HG02840 (cell line): ENCODE data around the gene ZDHHC20.

ENCODE experiments used
- ATAC-seq: cut with Tn5 transposase; IDR thresholded peaks from one replicate; pipeline ENCODE4 v1.9.1; 2021; ENCODE audit warnings: mild to moderate bottlenecking, moderate library complexity, moderate number of reproducible peaks; ENCODE audit not compliant: unreplicated experiment, low FRiP score

Gene ZDHHC20

DNA sequence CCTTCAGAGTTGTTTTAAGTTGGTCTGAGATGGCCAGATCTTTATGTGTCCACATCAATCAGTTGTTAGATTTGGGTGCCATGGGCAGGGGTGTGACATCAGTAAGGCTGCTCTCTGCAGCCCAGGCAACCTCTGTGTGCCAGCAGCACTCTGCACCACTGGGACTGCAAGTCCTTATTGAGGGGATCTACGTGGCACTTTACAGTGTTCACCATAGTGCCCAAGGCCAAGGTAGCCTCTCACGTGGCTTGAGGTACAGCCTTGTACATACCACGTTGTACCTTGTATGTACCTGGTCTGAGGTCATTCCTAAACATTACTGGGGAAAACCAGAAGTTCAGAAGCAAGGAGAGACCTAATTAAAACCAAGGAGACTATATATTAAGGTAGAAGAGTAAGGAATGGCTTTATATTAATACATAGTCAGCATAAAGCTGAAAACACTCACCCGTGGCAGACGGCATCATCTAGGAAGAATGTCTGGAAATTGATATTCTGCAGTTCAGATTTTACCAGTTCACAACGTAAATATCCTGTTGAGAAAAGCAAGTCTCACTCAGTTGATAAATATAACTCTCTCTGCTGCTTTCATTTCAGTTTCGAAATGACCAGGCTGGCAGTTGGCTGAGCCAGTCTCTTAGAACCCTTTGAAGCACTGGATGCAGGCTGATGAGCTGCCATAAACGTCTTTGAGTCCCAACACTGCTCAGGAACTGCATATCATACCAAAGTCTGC lies 128.8 kb downstream of the ZDHHC20 start:
- ATAC-seq: peak; percentile 62

- no peak for ATAC-seq
These were observed 130.1 kb downstream of the ZDHHC20 start for GRCh38 chr13:21328836-21329477.

DNA sequence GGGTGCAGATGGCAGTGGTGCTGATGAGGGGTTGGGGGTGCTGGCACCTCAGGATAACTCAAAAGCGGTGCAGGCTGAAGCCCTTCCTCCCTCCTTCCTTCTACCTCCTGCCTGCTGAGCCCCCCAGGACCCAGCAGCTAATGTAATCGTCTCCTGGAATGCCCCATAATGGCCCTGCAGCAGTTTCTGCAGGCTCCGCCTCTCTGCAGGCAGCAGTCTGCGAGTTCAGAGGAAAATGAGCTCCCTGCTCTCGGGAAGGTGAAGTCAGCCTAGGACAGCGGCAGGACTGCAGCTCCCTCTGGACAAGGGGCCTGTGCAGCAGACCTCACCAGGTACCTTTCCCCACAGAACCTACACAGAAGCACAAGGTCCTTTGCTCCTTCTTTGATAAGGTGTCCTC lies 130.9 kb downstream of the ZDHHC20 start:
- no peak for ATAC-seq

DNA sequence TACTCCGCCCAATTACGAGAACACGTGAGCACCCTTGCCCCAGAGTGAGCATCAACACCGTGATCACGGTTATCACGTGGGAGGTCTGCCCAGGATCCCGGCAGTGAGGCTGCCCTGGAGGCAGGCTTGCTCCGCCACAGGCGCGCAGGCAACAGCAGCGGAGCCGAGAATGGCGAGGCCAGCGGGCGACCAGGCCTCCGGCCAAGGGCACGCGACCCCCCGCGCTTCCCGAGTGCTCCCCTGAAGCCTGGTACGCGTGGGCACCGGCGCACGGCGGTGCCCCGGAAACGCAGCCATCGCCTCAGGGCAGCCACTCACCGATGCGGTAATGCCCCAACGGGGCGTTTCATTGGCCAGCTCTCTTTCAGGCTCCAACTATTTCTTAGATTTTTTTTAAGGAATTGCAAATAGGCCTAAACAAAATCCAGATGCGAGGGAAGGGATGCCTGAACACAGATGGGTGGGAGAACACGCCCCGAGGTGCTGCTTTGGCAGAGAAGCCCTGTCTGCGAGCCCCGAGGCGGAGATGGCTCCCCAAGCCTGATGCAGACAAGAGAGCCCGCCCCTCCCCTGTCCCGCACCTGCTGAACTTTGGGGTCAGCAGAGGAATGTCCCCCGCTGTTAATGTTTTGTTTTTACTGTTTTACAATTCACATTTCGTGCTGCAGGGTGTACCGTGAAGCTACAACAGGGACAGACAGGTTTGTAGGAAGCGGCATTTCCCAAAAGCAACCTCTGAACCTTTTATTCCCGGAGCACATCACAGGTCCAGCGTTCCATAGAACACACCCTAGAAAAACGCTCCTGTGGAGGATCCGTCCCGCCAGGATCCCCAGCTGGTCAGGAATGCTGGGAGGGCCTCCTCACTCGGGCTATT lies 132.7 kb downstream of the ZDHHC20 start:
- no peak for ATAC-seq

- ATAC-seq: no peak
These were observed 134.3 kb downstream of the ZDHHC20 start for GRCh38 chr13:21324803-21325202.

GRCh38 chr13:21322988-21323387 lies 136.1 kb downstream of the ZDHHC20 start:
- no peak for ATAC-seq
